Iris pigment epithelial cell (primary cell): ENCODE data around the gene HYLS1.
A peak's percentile ranks its signal among the peaks of the same experiment; 100 is the strongest.
"Not testable (repeated sequence)": the region's sequence is repeated elsewhere in the genome, so short reads cannot be mapped to it uniquely, and the experiment has no call there.

ENCODE experiments used
- DNase-seq: peaks from one replicate; pipeline ENCODE4 v3.0.0-alpha.2; 2011; ENCODE audit warnings: low read depth

The HYLS1 gene, protein sequence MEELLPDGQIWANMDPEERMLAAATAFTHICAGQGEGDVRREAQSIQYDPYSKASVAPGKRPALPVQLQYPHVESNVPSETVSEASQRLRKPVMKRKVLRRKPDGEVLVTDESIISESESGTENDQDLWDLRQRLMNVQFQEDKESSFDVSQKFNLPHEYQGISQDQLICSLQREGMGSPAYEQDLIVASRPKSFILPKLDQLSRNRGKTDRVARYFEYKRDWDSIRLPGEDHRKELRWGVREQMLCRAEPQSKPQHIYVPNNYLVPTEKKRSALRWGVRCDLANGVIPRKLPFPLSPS

DNA sequence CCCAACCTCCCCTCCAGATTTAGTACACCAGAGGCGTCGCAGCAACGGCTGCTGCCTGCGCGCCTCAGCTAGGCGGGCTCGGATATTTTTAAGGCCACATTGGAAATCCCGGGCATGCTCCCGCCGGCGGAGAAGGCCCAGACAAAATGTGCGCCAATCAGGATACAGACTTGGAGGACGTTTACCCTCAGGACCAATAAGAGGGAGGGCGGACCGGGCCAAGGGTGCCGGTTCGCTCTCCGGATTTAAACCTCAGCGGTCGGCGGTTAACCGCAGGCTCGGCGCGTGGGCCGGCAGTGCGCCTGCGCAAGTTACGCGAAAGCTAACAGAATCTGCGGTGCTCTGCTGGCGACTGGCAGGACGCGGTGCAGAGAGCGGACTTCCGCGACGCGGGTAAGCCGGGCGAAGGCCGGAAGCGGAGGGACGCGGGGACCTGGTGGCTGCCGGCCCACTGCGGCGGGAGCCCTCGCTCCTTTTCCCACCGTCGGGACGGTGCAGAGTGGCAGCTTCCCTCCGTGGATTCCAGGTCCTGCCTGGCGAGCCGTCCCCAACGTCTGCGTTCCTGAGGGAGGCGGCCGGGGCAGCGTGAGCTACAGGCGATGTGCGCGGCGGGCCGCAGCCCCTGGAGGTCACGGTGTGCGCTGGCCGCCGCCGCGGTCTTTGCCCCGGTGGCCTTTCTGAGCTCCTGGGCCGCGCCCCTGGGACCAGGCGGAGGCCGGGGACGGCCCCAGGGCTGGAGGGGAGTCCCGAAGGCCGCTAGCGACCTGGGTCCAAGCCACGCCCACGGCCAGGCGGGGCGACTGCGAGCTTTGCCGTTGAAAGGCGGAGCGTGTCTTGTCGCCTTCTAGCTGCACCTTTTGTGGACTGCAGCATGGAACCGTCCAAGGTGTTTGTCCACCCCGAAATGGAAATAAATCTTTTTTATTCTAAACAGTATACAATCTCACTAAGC lies at the start of gene HYLS1:
TSS of gene HYLS1 (plus strand) at position 296 of the 952 bp plus-strand sequence. CDS start 11,701 bp downstream, outside the sequence.
- peak; percentile 99 for DNase-seq

DNA sequence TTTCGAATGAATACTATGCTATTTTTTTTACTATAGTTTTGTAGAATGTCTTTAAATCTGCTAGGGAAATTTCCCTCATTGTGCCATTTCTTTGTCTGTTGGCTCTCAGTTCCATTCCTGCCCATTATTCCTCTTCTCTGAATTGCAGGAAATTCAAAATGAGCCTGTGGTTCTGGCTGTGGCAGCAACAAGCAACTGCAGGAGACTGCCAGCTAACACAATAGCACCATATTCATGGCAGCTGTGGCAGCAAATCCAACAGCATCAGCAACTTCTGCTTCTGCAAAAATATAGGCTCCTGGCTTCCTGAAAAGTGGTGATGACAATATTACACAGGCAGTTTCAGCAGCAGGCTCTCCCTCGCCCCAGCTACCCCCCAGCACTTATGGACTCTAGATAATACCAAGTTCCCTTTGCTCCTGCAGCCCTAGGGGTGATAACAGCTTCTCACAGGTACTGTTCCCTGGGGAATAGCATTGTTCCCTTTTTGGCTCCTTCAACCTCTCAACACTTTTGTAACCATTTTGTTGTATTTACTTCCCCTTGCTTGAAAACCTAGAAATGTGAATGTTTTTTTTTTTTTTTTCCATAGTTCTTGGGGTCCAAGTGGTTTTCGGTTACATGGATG lies 45.0 kb upstream of the HYLS1 start:
- DNase-seq: no peak

DNA sequence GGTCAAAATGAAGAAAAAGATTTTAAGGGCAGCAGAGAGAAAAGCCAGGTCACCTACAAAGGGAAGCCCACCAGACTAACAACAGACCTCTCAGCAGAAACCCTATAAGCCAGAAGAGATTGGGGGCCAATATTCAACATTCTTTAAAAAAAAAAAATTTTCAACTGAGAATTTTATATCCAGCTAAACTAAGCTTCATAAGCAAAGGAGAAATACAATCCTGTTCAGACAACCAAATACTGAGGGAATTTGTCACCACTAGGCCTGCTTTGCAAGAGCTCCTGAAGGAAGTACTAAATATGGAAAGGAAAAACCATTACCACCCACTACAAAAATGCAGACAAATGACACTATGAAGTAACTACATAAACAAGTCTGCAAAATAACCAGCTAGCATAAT lies 41.3 kb upstream of the HYLS1 start:
- DNase-seq: no peak

DNA sequence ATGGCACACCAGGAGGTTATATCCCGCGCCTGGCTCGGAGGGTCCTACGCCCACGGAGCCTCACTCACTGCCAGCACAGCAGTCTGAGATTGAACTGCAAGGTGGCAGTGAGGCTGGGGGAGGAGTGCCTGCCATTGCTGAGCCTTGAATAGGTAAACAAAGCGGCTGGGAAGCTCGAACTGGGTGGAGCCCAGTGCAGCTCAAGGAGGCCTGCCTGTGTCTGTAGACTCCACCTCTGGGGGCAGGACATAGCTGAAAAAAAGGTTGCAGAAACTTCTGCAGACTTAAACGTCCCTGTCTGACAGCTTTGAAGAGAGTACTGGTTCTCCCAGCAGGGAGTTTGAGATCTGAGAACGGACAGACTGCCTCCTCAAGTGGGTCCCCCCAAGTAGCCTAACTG lies 29.8 kb upstream of the HYLS1 start:
- DNase-seq: not testable (repeated sequence)

DNA sequence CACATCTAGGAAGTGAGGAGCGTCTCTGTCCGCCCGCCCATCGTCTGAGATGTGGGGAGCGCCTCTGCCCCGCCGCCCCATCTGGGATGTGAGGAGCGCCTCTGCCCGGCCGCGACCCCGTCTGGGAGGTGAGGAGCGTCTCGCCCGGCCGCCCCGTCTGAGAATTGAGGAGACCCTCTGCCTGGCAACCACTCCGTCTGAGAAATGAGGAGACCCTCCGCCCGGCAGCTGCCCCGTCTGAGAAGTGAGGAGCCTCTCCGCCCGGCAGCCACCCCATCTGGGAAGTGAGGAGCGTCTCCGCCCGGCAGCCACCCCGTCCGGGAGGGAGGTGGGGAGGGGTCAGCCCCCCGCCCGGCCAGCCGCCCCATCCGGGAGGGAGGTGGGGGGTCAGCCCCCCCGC lies 24.7 kb upstream of the HYLS1 start:
- DNase-seq: not testable (repeated sequence)

DNA sequence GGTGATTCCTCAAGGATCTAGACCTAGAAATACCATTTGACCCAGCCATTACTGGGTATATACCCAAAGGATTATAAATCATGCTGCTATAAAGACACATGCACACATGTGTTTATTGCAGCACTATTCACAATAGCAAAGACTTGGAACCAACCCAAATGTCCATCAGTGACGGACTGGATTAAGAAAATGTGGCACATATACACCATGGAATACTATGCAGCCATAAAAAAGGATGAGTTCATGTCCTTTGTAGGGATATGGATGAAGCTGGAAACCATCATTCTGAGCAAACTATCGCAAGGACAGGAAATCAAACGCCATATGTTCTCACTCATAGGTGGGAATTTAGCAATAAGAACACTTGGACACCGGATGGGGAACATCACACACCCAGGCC lies 22.1 kb upstream of the HYLS1 start:
- DNase-seq: not testable (repeated sequence)

DNA sequence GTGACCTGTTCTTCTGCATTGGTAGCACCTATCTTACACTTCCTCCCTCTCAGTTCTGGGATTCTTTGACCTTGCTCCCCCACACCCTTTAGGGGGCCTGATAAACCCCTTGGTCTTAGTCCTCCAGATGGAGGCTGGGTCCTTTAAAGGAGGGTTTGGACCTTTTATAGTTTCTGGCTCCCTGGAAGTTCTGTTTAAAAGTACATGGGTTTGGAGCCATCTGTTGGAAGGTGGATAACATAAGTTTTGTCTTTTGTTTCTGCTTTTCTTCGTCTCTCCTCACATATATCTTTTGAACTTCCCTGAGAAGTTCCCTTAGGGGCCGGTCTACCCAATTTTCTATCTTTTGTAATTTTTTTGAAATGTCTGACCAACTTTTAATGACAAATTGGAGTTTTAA lies 17.9 kb upstream of the HYLS1 start:
- DNase-seq: no peak

DNA sequence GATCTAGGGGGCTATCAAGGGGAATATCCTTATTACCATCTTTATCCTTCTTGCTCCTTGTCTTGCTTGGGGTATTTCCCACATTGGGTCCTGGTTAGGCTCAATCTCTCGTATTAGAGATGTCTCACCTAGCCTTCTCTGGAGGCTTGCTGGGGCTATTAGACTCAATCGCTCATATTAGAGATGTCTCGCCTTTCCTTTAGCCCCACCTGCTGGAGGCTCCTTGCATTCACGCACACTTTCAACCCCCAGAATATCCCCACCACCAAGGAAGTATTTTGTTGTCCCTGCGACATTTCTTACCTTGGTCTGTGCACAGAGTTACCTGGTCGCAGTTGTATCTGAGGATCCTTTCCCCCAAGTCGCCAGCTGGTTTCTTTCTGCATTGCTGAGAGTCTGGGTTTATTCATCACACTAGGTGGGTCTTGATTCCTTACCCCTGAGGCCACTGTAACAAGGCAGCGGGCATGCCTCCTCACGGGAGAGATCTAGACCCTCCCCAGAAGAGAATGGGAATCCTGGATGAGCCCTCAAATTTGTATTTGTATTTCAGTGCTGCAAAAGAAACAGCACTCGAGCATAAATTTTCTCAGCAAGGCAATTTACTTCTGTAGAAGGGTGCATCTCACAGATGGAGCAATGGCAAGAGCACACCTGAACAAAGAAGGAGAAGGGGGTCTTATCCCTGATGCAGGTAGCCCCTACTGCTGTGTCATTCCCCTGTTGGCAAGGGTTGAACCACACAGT lies 15.9 kb upstream of the HYLS1 start:
- peak; percentile 45 for DNase-seq

DNA sequence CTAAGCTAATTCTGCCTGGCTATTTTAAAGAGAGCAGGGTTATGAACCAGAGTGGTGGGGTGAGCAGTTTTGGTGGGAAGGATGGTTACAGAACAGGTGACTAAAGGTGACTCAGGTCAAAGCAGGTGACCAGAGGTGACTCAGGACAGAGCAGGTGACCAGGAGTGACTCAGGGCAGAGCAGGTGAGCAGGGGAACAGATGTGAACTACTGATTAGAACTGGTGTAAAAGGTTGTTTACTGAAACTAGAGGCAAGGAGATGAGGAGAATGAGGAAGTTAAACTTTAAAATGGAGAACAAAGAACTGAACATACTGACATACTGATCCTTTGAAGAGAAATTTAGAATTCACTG lies 15.4 kb upstream of the HYLS1 start:
- no peak for DNase-seq

DNA sequence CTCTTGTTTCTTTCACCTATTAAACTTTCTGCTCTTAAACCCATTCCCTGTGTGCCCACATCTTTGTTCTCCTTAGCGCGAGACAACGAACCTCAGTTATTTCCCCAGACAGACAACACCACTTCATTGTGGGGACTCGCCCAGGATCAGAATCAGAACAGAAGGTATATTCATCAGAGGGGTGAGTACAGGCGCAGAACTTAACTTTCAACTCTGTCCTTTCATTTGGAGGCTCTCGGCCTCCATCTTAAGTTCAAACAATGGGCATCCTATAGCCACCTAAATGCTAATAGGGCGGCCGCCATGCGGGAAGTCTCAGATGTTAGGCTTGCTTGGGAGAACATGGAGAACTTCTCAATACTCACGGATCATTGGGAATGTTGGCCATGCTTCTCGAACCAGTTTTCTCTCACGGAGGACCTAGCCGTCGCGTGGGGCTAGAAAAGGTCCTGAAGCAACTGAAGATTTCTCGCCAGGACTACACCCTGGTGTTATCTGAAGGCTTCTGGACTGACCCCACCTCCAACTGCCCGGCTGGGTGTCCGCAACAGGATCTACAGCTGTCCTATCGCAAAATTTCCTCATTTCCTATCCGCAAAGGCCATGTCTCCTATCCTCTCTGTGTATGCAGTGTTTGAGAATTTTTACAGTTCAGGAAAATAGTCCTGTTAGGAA lies 13.4 kb upstream of the HYLS1 start:
- DNase-seq: no peak

DNA sequence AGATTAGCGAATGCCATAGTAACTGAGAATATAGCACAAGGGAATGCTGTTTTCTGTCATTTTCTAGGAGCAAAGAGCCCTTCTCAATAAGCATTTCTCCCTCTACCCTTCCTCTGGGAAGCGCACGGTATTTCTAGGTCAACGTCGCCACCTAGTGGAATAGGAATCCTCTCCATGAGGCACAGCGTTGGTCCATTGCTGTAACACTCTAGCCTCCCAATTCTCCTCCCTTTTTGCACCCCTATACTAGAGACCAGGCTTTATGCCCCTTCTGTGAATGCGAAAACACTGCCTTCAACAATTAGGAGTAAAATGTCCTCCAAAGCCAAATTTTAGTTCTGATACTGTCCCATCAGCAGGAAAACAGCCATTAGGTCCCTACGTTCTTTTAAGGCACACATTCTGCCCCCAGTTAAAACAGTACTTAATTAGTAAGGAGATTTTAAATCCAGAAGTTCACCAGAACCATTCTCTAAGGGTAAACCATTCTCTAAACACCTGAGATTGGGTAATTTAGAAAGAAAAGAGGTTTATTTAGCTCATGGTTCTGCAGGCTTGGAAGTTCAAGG lies 12.8 kb upstream of the HYLS1 start:
- peak; percentile 67 for DNase-seq

DNA sequence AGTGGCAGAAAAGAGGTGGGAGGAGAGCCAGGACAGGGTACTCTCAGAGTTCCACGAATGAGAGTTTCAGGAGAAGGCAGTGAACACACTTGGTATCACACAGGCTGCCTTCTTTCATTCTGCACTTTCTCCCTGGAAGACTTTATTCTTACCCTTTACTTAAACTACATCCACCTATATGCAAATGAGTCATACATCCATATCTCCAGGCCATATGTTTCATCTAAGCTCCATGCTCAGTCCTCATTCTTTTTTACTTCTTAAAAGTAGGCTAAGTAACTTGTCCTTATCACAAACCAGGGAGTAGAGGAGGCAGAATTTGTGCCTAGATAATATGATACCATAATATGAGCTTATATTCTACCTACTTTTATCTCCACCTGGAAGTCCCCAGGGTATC lies 6.2 kb upstream of the HYLS1 start:
- DNase-seq: no peak

DNA sequence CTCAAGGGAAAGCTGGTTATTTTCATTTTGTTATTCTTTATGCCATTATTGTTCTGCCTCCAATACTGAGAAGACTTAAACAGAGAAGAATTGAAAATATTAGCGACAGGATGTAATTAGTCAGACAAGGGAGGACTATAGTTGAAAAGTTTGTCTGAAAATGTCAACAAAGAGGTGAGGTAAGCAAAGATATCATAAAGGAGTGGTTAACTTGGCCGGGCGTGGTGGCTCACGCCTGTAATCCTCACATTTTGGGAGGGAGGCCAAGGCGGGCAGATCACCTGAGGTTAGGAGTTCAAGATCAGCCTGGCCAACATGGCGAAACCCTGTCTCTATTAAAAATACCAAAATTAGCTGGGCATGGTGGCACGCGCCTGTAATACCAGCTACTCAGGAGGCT lies 4.1 kb upstream of the HYLS1 start:
- DNase-seq: no peak

DNA sequence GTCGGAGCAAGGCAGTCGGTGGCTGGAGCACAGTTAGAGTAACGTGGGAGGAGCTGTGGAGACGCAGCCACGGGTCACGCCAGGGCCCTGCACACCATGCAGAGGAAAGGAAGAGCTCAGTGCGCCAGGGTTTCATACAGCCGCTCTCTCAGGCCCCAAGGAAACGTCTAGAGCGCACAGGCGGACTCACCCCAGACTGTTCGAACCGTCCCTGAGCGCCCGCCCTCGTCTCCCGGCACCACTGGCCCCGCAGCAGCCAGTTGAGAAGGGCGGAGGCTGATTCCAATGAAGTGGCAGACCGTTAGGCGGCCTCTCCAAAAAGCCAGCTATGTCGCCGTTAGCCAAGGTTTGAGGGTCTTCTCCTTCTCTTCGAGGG lies 483 bp upstream of the HYLS1 start:
- DNase-seq: peak; percentile 10

DNA sequence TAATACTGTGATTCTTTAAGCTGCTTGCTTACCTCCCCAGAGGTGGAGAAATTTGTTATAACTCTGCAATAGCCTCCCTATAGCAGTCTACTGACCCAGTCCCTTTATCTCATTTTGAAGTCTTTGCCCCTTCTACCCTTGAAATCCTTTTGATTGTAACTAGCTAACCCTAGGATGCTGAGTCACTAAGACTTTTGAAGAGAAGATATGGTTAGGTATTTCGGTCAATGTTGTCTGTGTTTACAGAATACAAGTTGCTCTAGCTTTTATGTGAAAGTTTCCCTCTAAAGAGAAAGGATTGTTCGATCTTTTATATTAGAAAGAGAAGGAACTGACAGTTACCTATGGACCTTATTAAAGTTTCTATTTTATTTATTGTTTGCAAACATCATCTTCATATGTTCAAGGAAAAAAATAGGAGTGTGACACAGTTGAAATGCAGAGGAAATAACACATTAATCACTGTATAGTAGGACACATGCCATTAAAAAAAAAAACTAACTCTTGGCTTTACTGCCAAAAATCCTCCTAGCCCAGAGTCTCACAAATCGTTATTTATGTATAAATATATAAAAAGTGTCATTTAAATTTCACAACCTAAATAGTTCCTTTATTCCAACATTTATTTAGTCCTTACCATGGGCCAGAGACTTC lies 3.1 kb downstream of the HYLS1 start:
- DNase-seq: peak; percentile 45

DNA sequence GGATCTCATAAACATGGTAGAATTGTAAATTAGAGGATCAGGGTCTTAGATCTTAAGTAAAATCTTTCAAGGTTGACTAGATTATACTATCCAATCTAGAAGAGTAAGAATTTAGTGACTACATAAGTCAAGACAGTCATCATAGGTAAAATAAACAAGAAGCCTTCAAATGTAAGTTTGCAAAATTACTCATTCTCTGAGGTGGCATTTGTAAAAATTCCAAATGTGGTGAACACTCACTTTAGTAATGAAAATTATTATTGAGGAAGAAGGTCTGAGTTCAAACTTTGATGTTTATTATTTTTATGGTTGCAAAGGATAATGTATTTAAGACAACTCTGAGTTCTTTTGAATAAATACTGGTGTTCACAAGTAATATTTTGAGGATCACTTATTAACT lies 4.6 kb downstream of the HYLS1 start:
- DNase-seq: peak; percentile 54

DNA sequence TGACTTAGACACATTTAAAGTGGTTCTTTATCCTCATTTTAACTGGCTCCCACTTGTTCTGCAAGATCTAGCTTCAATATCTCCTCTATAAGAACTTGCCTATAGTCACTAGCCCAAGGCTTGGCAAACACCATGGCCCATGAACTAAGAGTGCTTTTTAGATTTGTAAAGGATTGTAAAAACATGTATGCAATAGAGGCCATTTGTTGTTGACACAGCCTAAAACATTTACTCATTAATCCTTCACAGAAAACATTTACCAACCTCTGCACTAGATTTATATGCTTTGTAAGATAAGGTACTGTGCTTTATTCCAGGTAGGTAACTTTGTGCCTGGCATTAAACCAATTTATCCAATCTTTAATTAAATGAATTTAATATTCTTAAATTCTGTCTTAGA lies 5.5 kb downstream of the HYLS1 start:
- no peak for DNase-seq

DNA sequence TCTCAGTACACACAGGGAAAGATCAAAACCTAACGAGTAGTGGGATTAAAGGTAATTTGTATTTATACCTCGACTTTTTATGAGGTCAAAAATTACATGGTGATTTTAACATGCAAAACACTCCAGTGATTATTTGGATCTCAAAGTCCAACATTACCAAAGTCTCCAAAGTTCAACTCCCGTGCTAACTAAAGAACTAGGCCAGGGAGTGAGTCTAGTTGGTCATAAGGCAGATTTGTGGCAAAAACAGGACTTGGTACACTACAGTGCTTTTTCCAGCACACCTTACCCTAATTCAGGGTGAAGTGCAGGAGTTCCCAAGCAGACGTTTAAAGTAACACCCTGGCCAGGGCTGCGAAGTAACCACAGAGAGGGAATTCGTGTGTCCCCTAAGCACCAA lies 14.4 kb downstream of the HYLS1 start:
- DNase-seq: no peak

DNA sequence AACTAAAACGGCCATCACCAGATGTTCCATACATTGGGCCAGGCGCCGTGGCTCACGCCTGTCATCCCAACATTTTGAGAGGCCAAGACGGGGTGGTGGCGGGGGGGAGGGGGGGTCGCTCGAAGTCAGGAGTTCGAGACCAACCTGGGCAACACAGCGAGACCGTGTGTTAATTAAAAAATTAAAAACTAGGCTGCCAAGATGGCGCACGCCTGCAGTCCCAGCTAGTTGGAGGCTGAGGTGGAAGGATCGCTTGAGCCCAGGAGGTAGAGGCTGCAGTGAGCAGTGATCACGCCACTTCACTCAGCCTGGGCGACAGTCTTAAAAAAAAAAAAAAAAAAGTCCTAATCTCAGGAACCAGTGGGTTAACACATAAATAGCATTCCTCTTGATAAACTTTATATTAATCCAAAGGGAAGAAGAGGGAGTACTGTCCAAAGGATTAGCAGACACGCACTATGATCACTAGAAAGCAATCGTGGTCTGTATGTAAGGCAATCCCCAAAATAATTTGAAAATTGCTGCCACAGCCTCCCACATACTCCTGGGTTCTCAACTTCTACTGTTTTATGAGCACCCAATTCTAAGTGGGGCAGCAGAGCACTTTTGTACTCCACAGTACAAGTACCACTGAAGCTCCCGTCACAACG lies 14.9 kb downstream of the HYLS1 start:
- no peak for DNase-seq
